ENCODE results near the gene BHMT2. TPM values are rescaled to one million over a fixed set of nuclear protein-coding genes. Genes with fewer than 3 reads are reported as not detected.

The BHMT2 gene
- total RNA-seq = 31.5 TPM

GRCh38 chr5:79069488-79070349 is at the start of gene BHMT2, which contains the start of gene DMGDH:
Gene BHMT2, plus strand, starts transcription at chr5:79069767. Its CDS starts 16 bp downstream, at chr5:79069783.
Gene DMGDH, minus strand, starts transcription at chr5:79069674. Its CDS starts 54 bp downstream, at chr5:79069620.

DNA sequence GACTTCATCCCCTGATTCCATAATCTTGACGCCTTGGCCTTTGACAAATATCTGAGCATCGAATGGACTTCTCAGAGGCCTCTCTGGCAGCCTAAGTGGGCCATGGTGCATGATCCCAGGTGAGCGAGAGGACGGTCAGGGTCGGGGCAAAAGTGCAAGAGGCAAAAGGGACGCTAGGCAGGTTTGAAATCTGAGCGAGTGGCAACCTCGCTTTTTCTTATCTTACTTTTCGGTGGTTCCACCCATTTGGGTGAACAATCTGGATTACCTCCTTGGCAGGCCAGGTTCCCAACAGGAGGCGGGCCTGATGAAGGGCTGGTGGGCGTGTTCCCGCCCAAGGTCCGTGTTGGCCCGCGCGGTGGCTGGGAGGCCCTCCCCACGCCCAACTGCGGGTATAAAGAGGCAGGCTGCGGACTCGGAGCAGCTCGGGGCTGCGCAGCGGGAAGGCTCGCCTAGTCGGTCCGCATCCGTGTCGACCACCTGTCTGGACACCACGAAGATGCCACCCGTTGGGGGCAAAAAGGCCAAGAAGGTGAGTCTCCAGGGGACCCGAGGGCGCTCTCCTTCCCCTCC is 41.9 kb downstream of the BHMT2 start, which contains the start of gene BHMT:
TSS of gene BHMT (plus strand) at position 423 of the 573 bp plus-strand sequence. CDS start at position 500, 77 bp downstream.

Other genes starting within 250 kb of the BHMT2 start
- gene ARSB, start 84.5 kb upstream of the BHMT2 start, total RNA-seq = 24.3 TPM
- gene DMGDH, start 93 bp upstream of the BHMT2 start, total RNA-seq = 13.3 TPM
- gene BHMT, start 42.0 kb downstream of the BHMT2 start, total RNA-seq = 359 TPM
- gene JMY, start 166.4 kb downstream of the BHMT2 start, total RNA-seq = 35.3 TPM

Measured in metanephros (tissue), 1 donor.